Retina (tissue), 1 donor: ENCODE data around the gene PREB.
A peak's percentile ranks its signal among the peaks of the same experiment; 100 is the strongest.
"Not testable (repeated sequence)": the region's sequence is repeated elsewhere in the genome, so short reads cannot be mapped to it uniquely, and the experiment has no call there.

Experiments
- DNase-seq: peaks from one replicate; pipeline ENCODE4 v3.0.0-alpha.2; 2016

Gene PREB

GRCh38 chr2:27125104-27125503, 9.3 kb downstream of the PREB start:
- DNase-seq: no peak

DNA sequence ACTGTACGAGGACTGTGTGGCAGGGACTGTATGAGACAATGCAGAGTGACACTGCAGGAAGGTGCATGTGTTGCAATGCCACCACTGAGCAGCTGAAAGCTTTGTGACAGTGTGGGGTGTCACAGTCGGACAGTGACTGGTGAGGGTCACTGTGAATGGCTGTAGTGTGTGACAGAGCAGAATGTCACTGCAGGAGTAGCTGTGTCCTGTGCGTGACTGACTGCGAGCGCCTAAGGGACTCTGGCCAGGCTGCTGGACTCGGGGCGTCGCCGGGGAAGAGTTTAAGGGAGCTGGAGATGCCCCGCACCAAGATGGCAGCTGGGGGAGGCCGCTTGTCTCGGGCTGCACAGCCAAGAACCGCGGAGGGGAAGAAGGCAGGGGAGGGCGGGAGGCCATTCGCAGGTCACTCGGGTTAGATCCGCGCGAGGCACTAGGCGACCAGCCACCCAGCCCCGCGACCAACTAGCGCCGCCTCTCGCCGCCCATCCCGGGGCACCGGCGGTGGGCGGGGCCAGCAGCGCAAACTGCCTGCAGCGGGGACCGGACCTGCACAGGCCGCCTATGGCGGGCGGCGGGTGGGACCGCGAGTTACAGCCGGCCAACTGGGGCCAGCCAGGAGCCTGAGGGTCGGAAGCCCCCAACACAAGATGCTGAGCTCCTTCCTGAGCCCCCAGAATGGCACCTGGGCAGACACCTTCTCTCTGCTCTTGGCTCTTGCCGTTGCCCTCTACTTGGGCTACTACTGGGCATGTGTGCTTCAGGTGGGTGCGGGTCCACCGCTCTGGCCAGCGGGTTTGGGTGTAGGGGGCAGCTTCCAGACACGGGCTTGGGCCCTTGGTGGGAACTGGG, 10.9 kb downstream of the PREB start, which contains the start of gene ABHD1:
ABHD1 (plus strand) TSS at position 514 of the 849 bp plus-strand sequence; CDS start at position 648, 134 bp downstream.
- peak; percentile 85 for DNase-seq

DNA sequence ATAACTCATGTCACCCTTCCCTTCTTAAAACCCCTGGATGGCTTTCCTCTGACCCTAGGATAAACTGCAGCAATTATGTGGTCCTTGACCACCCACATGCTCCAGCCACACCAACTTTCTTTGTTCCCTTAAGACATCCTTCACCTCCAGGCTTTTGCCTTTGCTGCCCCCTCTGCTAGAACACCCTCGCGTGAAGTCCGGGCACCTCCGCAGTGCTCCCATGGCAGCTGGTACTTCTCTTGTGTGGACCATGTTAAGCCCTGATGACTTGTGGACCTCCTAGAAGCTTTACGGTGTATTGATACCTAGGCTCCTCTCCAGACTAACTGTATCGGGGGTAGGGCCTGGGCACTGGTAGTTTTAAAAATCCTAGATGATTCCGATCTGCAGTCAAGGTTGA, 11.6 kb downstream of the PREB start:
- DNase-seq: peak; percentile 10

DNA sequence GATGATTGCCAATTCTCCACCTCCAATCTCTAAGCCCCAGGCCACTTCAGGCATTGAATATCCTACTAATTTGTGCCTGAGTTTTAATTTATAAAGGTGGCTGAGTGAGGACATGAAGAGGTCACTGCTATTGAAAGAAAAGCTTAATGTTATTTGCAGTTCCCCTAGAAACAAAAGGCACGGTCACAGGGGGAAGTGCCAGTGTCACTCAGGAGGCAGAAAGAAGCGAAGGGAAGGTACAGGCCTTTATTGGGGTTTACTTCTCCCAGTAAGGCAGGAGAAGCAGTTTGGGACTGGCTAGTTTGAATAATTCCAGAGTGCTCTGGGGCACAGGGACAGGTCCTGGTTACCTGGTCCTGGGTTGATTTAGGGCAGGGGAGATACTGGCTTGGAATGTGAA, 12.5 kb downstream of the PREB start:
- DNase-seq: no peak

GRCh38 chr2:27119330-27119670, 15.1 kb downstream of the PREB start:
- DNase-seq: not testable (repeated sequence)

DNA sequence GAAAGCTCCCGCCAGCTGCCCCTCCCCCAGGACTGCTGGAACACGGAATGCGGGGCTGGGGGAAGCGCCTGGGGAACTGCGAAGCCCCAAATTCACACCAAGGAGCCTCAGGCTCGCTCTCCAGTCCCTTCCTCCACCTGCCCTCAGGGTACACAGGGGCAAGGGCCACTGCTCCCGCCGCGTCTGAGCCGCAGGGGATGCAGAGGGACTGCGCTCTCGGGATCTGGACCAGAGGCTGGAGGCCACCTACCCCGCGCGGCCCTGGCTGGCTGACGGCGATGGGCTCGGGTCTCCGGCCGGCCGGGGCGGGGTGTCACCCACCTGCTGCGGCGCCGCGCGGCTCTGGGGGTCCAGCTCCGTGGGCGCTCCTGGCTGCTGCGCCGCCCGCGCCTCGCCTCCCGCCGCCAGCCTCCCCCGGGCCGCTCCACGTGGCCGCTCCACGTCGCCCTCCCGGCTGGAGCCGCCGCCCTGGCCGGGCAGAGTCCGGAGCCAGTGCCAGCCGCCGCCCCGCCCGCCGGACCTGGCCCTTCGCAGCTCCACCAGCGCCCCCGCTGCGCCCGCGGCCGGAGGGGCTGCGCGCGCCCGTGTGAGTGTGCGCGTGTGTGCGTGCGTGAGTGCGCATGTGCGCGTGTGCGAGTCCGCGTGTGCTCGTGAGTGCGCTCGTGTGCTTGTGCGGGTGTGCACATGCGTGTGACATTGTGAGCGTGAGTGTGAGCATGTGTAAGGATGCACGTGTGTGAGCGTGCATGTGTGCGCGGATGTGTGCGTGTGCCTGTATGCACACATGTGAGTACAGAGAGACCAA, 15.7 kb downstream of the PREB start, which contains the start of gene CGREF1:
CGREF1 (minus strand) TSS at position 604 of the 805 bp plus-strand sequence. CDS start 14,762 bp downstream, outside the sequence.
- peak; percentile 62 for DNase-seq

DNA sequence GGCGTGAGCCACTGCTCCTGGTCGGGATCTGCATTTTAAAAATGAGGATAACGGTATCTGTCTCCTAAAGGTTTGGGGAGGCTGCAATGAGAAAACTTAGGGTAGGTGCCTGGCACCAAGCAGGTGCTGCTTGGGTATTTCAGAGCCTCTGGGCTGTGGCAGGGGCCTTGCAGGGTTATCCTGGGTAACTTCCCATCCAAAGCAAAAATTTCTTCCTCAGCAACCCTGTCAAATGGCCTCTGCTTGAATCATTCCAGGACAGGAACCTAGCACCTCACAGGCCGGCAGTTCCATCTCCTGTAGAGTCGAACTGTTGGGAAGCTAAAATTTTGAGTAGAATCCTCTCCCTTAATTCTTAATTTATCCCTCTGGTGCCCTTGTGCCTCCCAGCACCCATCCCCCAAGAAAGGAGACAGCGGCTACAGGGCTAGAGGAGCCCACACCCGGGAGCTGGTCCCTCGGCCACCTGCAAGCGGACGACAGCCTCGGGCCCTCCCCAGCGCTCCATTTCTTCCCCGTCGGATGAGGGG, 16.4 kb downstream of the PREB start:
- DNase-seq: no peak

- no peak for DNase-seq
These were observed 18.9 kb downstream of the PREB start for GRCh38 chr2:27115519-27115918.

- DNase-seq: not testable (repeated sequence)
These were observed 22.9 kb downstream of the PREB start for GRCh38 chr2:27111392-27112078.

DNA sequence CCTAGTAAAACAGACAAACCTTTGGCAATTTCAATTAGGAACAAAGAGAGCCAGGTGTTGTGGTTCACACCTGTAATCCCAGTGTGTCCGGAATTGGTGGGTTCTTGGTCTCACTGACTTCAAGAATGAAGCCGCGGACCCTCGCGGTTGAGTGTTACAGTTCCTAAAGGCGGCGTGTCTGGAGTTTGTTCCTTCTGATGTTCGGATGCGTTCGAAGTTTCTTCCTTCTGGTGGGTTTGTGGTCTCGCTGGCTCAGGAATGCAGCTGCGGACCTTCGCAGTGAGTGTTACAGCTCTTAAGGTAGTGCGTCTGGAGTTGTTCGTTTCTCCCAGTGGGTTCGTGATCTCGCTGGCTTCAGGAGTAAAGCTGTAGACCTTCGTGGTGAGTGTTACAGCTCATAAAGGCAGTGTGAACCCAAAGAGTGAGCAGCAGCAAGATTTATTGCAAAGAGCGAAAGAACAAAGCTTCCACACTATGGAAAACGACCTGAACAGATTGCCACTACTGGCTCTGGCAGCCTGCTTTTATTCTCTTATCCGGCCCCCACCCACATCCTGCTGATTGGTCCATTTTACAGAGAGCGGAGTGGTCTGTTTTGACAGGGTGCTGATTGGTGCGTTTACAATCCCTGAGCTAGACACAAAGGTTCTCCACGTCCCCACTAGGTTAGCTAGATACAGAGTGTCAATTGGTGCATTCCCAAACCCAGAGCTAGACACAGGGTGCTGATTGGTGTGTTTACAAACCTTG, 23.7 kb downstream of the PREB start:
- not testable (repeated sequence) for DNase-seq

DNA sequence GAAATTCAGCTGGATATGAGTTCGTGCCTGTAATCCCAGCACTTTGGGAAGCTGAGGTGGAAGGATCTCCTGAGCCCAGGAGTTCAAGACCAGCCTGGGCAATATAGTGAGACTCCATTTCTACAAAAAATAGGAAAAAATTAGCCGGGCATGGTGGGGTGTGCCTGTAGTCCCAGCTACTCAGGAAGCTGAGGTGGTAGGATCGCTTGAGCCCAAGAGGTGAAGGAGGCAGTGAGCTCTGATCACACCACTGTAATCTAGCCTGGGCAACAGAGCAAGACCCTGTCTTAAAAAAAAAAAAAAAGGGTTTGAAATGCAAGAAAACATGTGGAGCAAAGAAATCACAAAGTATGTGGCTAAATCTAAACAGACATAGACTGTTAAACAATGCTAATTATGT, 25.4 kb downstream of the PREB start:
- no peak for DNase-seq

DNA sequence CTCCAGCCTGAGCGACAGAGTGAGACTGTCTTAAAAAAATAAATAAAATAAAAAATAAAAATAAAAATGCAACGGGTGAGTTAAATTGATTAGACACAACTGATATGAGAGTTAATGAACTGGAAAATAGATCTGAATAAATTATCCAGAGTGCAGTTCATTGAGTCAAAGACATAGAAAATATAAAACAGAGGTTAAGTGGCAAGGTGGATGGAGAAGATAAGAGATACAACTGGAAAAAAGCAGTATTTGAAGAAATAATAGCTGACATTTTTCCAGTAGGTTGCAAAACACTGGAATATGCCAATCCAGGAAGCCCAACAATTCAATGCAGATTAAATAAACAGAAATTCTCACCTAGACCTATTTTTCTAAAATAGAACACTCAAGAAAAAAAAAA, 26.2 kb downstream of the PREB start:
- no peak for DNase-seq

- DNase-seq: no peak
These were observed 28.5 kb downstream of the PREB start for GRCh38 chr2:27105981-27106380.

GRCh38 chr2:27102329-27102728, 32.1 kb downstream of the PREB start:
- DNase-seq: no peak

DNA sequence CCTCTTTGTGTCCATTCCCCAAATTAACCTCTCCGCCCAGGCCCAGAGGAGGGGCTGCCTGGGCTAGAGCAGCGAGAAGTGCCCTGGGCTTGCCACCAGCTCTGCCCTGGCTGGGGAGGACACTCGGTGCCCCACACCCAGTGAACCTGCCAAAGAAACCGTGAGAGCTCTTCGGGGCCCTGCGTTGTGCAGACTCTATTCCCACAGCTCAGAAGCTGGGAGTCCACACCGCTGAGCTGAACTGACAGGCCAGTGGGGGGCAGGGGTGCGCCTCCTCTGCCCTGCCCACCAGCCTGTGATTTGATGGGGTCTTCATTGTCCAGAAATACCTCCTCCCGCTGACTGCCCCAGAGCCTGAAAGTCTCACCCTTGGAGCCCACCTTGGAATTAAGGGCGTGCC, 34.4 kb downstream of the PREB start:
- DNase-seq: no peak

DNA sequence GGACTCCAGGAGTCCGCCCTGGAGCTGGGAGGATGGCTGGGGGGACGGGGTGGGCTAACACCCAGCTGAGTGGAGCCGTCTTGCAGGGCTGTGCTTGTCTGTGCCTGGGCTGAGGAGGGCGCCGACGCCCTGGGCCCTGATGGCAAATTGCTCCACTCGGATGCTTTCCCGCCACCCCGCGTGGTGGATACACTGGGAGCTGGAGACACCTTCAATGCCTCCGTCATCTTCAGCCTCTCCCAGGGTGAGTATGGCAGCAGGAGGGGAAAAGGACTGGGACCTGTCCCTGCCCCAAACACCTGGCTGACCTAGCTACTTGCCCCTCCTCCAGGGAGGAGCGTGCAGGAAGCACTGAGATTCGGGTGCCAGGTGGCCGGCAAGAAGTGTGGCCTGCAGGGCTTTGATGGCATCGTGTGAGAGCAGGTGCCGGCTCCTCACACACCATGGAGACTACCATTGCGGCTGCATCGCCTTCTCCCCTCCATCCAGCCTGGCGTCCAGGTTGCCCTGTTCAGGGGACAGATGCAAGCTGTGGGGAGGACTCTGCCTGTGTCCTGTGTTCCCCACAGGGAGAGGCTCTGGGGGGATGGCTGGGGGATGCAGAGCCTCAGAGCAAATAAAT, 35.0 kb downstream of the PREB start:
- no peak for DNase-seq

DNA sequence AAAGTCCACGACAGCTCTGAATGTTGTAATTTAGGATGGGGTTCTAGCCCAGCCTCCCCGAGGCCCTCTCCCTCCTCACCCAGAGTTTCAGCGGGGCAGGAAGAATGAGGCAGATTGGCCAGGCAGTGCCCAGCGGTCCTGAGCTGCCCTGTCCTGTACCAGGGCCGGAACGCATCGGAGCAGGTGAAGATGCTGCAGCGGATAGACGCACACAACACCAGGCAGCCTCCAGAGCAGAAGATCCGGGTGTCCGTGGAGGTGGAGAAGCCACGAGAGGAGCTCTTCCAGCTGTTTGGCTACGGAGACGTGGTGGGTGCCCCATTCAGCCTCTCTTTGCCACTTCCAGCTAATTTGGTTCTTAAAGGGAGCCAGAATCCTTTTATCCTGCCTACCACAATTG, 37.1 kb downstream of the PREB start:
- no peak for DNase-seq

DNA sequence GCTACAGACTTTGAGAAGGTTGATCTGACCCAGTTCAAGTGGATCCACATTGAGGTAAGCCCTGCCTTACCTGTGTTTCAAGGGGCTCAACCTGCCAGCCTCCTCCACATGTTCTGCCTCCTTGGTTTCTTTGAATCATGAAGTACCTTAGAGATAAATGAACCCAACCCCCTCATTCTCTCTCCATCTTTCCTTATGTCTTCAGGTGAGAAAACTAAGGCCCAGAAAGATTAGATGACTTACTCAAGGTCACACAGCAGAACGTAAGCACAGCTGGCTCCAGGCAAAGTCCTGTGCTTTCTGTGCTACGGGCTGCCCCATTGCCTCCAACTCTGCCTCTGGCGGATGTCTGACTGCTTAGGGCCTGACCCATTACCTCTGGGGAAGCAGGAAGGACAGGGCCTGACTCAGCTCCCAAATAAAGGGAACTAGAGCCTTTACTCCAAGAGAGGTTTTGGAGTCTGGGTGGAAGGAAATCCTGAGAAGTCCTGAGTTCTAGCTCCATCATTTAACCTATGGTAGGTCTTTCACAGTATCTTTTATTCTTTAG, 37.6 kb downstream of the PREB start:
- no peak for DNase-seq

DNA sequence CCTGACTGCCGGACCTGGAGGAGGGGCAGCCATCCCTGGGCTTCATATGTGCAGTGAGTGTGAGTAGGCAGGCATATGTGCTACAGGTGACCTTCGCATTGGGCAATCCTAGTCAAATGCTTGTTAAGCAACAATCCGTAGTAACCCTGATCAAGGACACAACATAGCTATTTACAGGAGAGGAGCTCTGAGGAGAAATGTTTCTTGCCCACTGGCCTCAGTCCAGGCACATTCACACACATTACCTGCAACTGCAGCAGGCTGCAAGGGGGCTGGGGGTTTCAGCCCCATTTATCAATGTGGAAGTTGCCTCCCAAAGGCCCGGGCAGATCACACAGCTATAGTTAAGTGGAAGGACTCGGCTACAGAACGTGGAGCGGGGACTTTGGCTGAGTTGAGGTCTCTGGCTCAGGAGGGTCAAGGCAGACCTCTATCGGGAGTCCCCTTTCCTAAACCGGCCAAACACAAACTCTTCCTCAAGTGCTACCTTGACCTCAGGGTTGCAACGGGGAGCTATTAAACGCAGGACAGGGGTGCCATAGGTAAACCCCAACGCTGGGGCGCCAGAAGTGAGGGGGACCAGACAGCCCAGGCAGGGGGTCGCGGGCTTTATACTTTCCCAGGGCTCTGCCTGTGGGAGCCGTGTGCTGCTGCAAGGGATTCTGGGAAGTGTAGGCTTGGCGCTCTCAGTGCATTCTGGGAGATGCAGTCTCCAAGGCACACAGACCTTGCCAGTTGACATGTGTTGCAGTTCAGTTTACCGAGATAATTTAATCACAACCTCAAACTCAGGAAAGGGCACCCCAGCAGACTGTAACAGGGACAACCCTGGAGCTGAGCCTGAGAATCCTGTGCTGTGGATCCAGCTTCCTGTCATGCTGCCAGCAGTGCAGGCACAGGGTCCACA, 38.4 kb downstream of the PREB start:
- DNase-seq: peak; percentile 86

DNA sequence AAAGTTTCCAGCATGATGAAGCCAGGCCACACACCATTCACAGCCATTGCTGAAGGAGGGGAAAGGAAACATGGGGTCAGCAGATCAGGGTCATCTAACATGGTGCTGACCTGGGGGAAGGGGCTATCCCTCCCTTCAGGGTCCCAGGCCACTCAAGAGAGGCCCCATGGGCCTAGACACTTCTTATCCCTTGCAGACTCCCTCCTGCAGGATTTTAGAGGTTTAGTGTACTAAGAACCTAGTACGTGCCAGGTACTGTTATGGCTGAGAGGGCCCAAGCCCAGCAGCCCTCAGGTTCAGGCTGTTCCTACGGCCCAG, 39.0 kb downstream of the PREB start:
- DNase-seq: no peak
